OCI-LY7 (cell line): Measurements from ENCODE around the gene ABCC10. TPM values are rescaled to one million over a fixed set of nuclear protein-coding genes. Genes with fewer than 3 reads are reported as not detected.

ENCODE experiments used
- BruUV-seq: library from RNA; stranded (reverse); fragments of 400-500 nt; replicated peaks from 2 replicates; lab custom pipeline; 2021; lab: Mats Ljungman, UMichigan
- CTCF ChIA-PET: fragments of 300-600 bp; sonication (Branson Sonifier 250); formaldehyde crosslinking; loops from one replicate; lab custom pipeline; 2022; ENCODE audit warnings: antibody characterized with exemption; ENCODE audit not compliant: unreplicated experiment; lab: Charles Lee
- POLR2A ChIA-PET: fragments of 300-600 bp; sonication (Branson Sonifier 250); formaldehyde crosslinking; loops from one replicate; lab custom pipeline; 2022; ENCODE audit warnings: antibody characterized with exemption; lab: Charles Lee
- DNase-seq: peaks from one replicate; pipeline ENCODE4 v3.0.0-alpha.2; 2015; ENCODE audit warnings: low spot score
- H2AFZ ChIP-seq: fragments of 200-600 bp; sonication (generic), shearing (Covaris generic); 2 replicates; pipeline ENCODE4 v1.6.1; 2014; ENCODE audit warnings: mild to moderate bottlenecking, antibody characterized with exemption, low read length, moderate library complexity
- H3K27ac ChIP-seq: fragments of 200-600 bp; sonication (generic); 2 replicates; pipeline ENCODE4 v1.5.1; 2014; ENCODE audit warnings: mixed run types, low read depth, mild to moderate bottlenecking, moderate library complexity, low read length, inconsistent platforms; ENCODE audit not compliant: poor library complexity, severe bottlenecking
- H3K36me3 ChIP-seq: fragments of 200-600 bp; sonication (generic); 2 replicates; pipeline ENCODE4 v1.6.1; 2014; ENCODE audit warnings: mild to moderate bottlenecking, antibody characterized with exemption, low read length, moderate library complexity, mixed read lengths; ENCODE audit not compliant: insufficient read depth
- H3K4me1 ChIP-seq: fragments of 200-600 bp; sonication (generic); 2 replicates; pipeline ENCODE4 v1.5.1; 2014; ENCODE audit warnings: mild to moderate bottlenecking, low read length; ENCODE audit not compliant: insufficient read depth, poor library complexity, severe bottlenecking
- H3K4me2 ChIP-seq: fragments of 200-600 bp; sonication (generic); 2 replicates; pipeline ENCODE4 v1.6.1; 2014; ENCODE audit warnings: mild to moderate bottlenecking, low read length
- H3K4me3 ChIP-seq: fragments of 200-600 bp; sonication (generic); 2 replicates; pipeline ENCODE4 v1.5.1; 2014; ENCODE audit warnings: mild to moderate bottlenecking, low read depth, low read length; ENCODE audit not compliant: poor library complexity, severe bottlenecking
- H3K79me2 ChIP-seq: fragments of 200-600 bp; sonication (generic); 2 replicates; pipeline ENCODE4 v1.6.1; 2016; ENCODE audit warnings: low read depth, mild to moderate bottlenecking, low read length, moderate library complexity, mixed read lengths; ENCODE audit not compliant: insufficient read depth
- H3K9me2 ChIP-seq: fragments of 200-600 bp; sonication (generic); 2 replicates; pipeline ENCODE4 v1.6.1; 2016; ENCODE audit warnings: mild to moderate bottlenecking, low read length, mixed read lengths; ENCODE audit not compliant: insufficient read depth
- H3K9me3 ChIP-seq: fragments of 200-600 bp; sonication (generic); 2 replicates; pipeline ENCODE4 v1.6.1; 2014; ENCODE audit warnings: mild to moderate bottlenecking, mixed run types, low read length, mixed read lengths
- H4K20me1 ChIP-seq: fragments of 200-600 bp; sonication (generic); 2 replicates; pipeline ENCODE4 v1.6.1; 2014; ENCODE audit warnings: mild to moderate bottlenecking, antibody characterized with exemption, low read length, moderate library complexity, mixed read lengths; ENCODE audit not compliant: insufficient read depth
- EZH2phosphoT487 ChIP-seq: fragments of 200-600 bp; sonication (generic); IDR thresholded peaks from 2 replicates; pipeline ENCODE4 v1.6.1; 2018; ENCODE audit warnings: low read depth, borderline replicate concordance, mild to moderate bottlenecking, mixed run types, antibody characterized with exemption, low read length, moderate library complexity, mixed read lengths
- intact Hi-C: fragments of 100-400 bp; cut with micrococcal nuclease; formaldehyde crosslinking; loops from one replicate; pipeline ENCODE4 v1.10.0; 2022; ENCODE audit not compliant: unreplicated experiment
- total RNA-seq, 2 experiments: library from RNA; depleted of rRNA in 1 of 2; stranded (reverse); fragments of >200 nt in 1 of 2; shearing (Covaris generic) in 1 of 2; gene quantifications; 2 replicates each; pipeline ENCODE4 v1.2.3, GENCODE V29; 2014 to 2022
- TF ChIP-seq, protein P1 (sequence below): fragments of 200-600 bp; sonication (generic); conservative IDR thresholded peaks from 2 replicates; pipeline ENCODE4 v1.5.1; 2014; ENCODE audit warnings: mild to moderate bottlenecking, antibody characterized with exemption, low read length, moderate library complexity, mixed read lengths

The ABCC10 gene
- total RNA-seq, 2 experiments from 2014 or later, result 11.4 to 31.1 TPM

GRCh38 chr6:43495409-43495941 is 68.1 kb downstream of the ABCC10 start:
- no peaks in the 10 kb centered on the region for H3K9me2 ChIP-seq
- H3K4me2 ChIP-seq, result no peak overlapping the region
- no peak overlapping the region for H3K27ac ChIP-seq
- H3K4me1 ChIP-seq, result no peaks in the 10 kb centered on the region
- BruUV-seq, result no TSS peak
- H3K4me3 ChIP-seq, result no peak overlapping the region
- no peaks in the 10 kb centered on the region for H3K9me3 ChIP-seq
- POLR2A ChIA-PET, result interaction anchor here (0.6 kb wide), 1 partner anchor 21 kb away, joined by 3 read pairs; no protein-coding TSS in a partner anchor
- peaks cover 23% of the 10 kb centered on the region; the same call in 1 of the 2 replicates for H3K36me3 ChIP-seq
- no peaks in the 10 kb centered on the region for H3K79me2 ChIP-seq
- CTCF ChIA-PET, result no interaction called here
- TF ChIP-seq, protein P1, sequence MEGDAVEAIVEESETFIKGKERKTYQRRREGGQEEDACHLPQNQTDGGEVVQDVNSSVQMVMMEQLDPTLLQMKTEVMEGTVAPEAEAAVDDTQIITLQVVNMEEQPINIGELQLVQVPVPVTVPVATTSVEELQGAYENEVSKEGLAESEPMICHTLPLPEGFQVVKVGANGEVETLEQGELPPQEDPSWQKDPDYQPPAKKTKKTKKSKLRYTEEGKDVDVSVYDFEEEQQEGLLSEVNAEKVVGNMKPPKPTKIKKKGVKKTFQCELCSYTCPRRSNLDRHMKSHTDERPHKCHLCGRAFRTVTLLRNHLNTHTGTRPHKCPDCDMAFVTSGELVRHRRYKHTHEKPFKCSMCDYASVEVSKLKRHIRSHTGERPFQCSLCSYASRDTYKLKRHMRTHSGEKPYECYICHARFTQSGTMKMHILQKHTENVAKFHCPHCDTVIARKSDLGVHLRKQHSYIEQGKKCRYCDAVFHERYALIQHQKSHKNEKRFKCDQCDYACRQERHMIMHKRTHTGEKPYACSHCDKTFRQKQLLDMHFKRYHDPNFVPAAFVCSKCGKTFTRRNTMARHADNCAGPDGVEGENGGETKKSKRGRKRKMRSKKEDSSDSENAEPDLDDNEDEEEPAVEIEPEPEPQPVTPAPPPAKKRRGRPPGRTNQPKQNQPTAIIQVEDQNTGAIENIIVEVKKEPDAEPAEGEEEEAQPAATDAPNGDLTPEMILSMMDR, result no peak
- TF ChIP-seq EZH2phosphoT487, result no peak
- intact Hi-C loops, result no loop called here
- no peak for DNase-seq
- H4K20me1 ChIP-seq, result no peaks in the 10 kb centered on the region
- no peak overlapping the region for H2AFZ ChIP-seq

GRCh38 chr6:43496370-43497128 is 69.2 kb downstream of the ABCC10 start:
- H3K9me2 ChIP-seq, result no peaks in the 10 kb centered on the region
- H4K20me1 ChIP-seq, result no peaks in the 10 kb centered on the region
- no peaks in the 10 kb centered on the region for H3K79me2 ChIP-seq
- H3K36me3 ChIP-seq, result peaks cover 28% of the 10 kb centered on the region; the same call in 1 of the 2 replicates
- DNase-seq, result peak; percentile 51
- no peak overlapping the region for H3K4me3 ChIP-seq
- intact Hi-C loops, result no loop called here
- H3K4me1 ChIP-seq, result no peaks in the 10 kb centered on the region
- CTCF ChIA-PET, result no interaction called here
- H3K9me3 ChIP-seq, result no peaks in the 10 kb centered on the region
- BruUV-seq, result no TSS peak
- H3K27ac ChIP-seq, result no peak overlapping the region
- no peak overlapping the region for H2AFZ ChIP-seq
- no peak for TF ChIP-seq EZH2phosphoT487
- TF ChIP-seq, protein P1, result peak; percentile 72
- no peak overlapping the region for H3K4me2 ChIP-seq
- POLR2A ChIA-PET, result interaction anchor here (0.6 kb wide), 1 partner anchor 61 kb away, joined by 3 read pairs; no protein-coding TSS in a partner anchor

DNA sequence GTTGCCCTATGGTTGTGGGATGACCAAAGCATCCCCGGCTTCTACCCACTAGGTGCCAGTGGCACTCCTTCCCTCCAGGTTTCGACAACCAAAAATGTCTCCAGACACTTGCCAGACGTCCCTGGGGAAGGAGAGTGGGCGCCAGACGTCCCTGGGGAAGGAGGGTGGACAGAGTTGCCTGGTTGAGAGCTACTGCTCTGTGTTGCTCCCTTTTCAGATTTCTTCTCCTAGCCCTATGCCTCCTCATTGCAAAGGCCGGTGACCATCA is 69.7 kb downstream of the ABCC10 start:
- ChIA-PET POLR2A (interaction anchor here (0.6 kb wide), 1 partner anchor 62 kb away, joined by 3 read pairs; no protein-coding TSS in a partner anchor), CTCF (no interaction called here)
- Histone ChIP-seq H3K4me2 (no peak overlapping the region), H3K9me2 (no peaks in the 10 kb centered on the region), H4K20me1 (no peaks in the 10 kb centered on the region), H3K79me2 (no peaks in the 10 kb centered on the region), H3K4me1 (no peaks in the 10 kb centered on the region), H3K36me3 (peaks cover 28% of the 10 kb centered on the region; the same call in 1 of the 2 replicates), H3K27ac (no peak overlapping the region), H2AFZ (no peak overlapping the region), H3K4me3 (no peak overlapping the region), H3K9me3 (no peaks in the 10 kb centered on the region)
- intact Hi-C loops, result no loop called here
- TF ChIP-seq, protein P1, result no peak
- no peak for TF ChIP-seq EZH2phosphoT487
- BruUV-seq, result no TSS peak
- DNase-seq, result no peak
